ENCODE results near the gene NDEL1. TPM values are rescaled to one million over a fixed set of nuclear protein-coding genes. Genes with fewer than 3 reads are reported as not detected.

Gene NDEL1
- total and polyA plus RNA-seq, 5 donors from 2014 or later, result 45.6 to 240 (median 60.9) TPM

DNA sequence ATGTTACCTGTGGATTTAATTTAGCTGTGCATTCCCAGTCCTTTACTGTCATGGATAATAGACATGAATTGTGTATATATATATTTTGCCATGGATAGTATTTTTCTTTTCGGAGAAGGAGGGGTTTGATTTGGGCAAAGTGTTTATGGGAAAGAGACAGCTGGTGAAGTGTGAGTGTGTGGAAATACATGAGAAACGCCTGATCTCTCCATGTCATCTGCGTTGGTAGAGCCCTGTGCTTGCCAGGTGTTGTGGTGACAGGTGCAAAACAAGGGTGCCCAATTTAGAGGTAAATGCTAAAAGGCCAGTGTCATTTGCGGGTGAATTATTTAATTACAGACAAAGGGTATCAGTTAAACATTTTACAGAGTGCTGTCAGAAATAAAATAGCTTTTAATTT is 23.4 kb downstream of the NDEL1 start:
- no peaks in the 10 kb centered on the region for H3K4me1 ChIP-seq (ENCODE audit: control insufficient read depth, insufficient read depth, low read length, poor library complexity, severe bottlenecking)
- no peaks in the 10 kb centered on the region for H3K27me3 ChIP-seq (ENCODE audit: control insufficient read depth, insufficient read depth, low read length)
- no peaks in the 10 kb centered on the region for H3K27me3 Mint-ChIP-seq
- H3K27ac ChIP-seq (ENCODE audit: insufficient read depth, low read length, poor library complexity, severe bottlenecking), result no peak overlapping the region
- no peak overlapping the region for H3K4me3 Mint-ChIP-seq
- H3K9me3 ChIP-seq (ENCODE audit: control insufficient read depth in 2 of 2, low read length in 2 of 2), result no peaks in the 10 kb centered on the region
- H3K36me3 ChIP-seq (ENCODE audit: control insufficient read depth, insufficient read depth, low read length), result peaks cover 93% of the 10 kb centered on the region
- no peak for ATAC-seq (ENCODE audit: low read depth in 2 of 2)
- H3K9me3 Mint-ChIP-seq, result no peaks in the 10 kb centered on the region
- no peak for DNase-seq
- no peak overlapping the region for H3K27ac Mint-ChIP-seq
- H3K4me1 Mint-ChIP-seq, result peaks cover 17 to 29% (median 24%) of the 10 kb centered on the region in 4 donors
- peaks cover 59% of the 10 kb centered on the region for H3K36me3 Mint-ChIP-seq
- no peak overlapping the region for H3K4me3 ChIP-seq (ENCODE audit: low read depth, low read length)

- no peak overlapping the region for H3K4me3 Mint-ChIP-seq
- H3K4me3 ChIP-seq (ENCODE audit: low read depth, low read length), result no peak overlapping the region
- H3K4me1 ChIP-seq (ENCODE audit: control insufficient read depth, insufficient read depth, low read length, poor library complexity, severe bottlenecking), result no peaks in the 10 kb centered on the region
- peaks cover 59% of the 10 kb centered on the region for H3K36me3 Mint-ChIP-seq
- H3K4me1 Mint-ChIP-seq, result peaks cover 24 to 28% (median 25%) of the 10 kb centered on the region in 4 donors
- ATAC-seq (ENCODE audit: low read depth in 2 of 2) (no peak), DNase-seq (no peak)
- H3K27me3 ChIP-seq (ENCODE audit: control insufficient read depth, insufficient read depth, low read length), result no peaks in the 10 kb centered on the region
- no peaks in the 10 kb centered on the region for H3K27me3 Mint-ChIP-seq
- no peak overlapping the region for H3K27ac ChIP-seq (ENCODE audit: insufficient read depth, low read length, poor library complexity, severe bottlenecking)
- no peaks in the 10 kb centered on the region for H3K9me3 ChIP-seq (ENCODE audit: control insufficient read depth in 2 of 2, low read length in 2 of 2)
- H3K9me3 Mint-ChIP-seq, result no peaks in the 10 kb centered on the region
- no peak overlapping the region for H3K27ac Mint-ChIP-seq
- H3K36me3 ChIP-seq (ENCODE audit: control insufficient read depth, insufficient read depth, low read length), result peaks cover 93% of the 10 kb centered on the region
Measured at GRCh38 chr17:8459831-8460230, 24.1 kb downstream of the NDEL1 start.

DNA sequence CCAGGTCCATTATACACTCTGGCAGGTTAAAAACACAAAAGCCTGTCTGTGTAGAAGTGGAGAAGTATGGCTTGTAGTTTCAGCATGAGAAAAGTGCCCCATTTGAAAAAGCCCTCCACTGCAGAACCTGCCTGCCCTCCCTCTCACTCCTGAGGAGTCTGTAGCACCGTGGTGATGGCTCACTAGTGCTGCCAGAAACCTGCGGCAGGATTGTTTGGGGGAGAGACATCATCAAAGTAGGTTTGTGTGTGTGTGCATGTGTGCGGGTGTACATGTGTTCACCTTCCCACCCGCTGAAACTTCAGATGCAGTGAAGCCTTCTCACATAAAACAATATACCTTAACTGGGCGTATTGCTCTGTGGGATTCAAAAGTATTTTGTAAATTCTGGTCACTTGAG is 26.9 kb downstream of the NDEL1 start:
- ATAC-seq (ENCODE audit: low read depth in 2 of 2), result no peak
- Mint-ChIP-seq H3K4me1 (peaks cover 10 to 31% (median 20%) of the 10 kb centered on the region in 4 donors), H3K36me3 (peaks cover 48% of the 10 kb centered on the region), H3K4me3 (no peak overlapping the region), H3K27me3 (no peaks in the 10 kb centered on the region), H3K27ac (no peak overlapping the region), H3K9me3 (no peaks in the 10 kb centered on the region)
- Histone ChIP-seq H3K27me3 (ENCODE audit: control insufficient read depth, insufficient read depth, low read length) (no peaks in the 10 kb centered on the region), H3K9me3 (ENCODE audit: control insufficient read depth in 2 of 2, low read length in 2 of 2) (no peaks in the 10 kb centered on the region), H3K4me3 (ENCODE audit: low read depth, low read length) (no peak overlapping the region), H3K27ac (ENCODE audit: insufficient read depth, low read length, poor library complexity, severe bottlenecking) (no peak overlapping the region), H3K4me1 (ENCODE audit: control insufficient read depth, insufficient read depth, low read length, poor library complexity, severe bottlenecking) (no peaks in the 10 kb centered on the region), H3K36me3 (ENCODE audit: control insufficient read depth, insufficient read depth, low read length) (peaks cover 95% of the 10 kb centered on the region)
- no peak for DNase-seq

- Histone ChIP-seq H3K27me3 (ENCODE audit: control insufficient read depth, insufficient read depth, low read length) (no peaks in the 10 kb centered on the region), H3K9me3 (ENCODE audit: control insufficient read depth in 2 of 2, low read length in 2 of 2) (no peaks in the 10 kb centered on the region), H3K36me3 (ENCODE audit: control insufficient read depth, insufficient read depth, low read length) (peaks cover 95% of the 10 kb centered on the region), H3K4me1 (ENCODE audit: control insufficient read depth, insufficient read depth, low read length, poor library complexity, severe bottlenecking) (no peaks in the 10 kb centered on the region), H3K27ac (ENCODE audit: insufficient read depth, low read length, poor library complexity, severe bottlenecking) (no peak overlapping the region), H3K4me3 (ENCODE audit: low read depth, low read length) (no peak overlapping the region)
- Mint-ChIP-seq H3K36me3 (peaks cover 49% of the 10 kb centered on the region), H3K4me3 (no peak overlapping the region), H3K4me1 (peaks cover 10 to 29% (median 19%) of the 10 kb centered on the region in 4 donors), H3K9me3 (no peaks in the 10 kb centered on the region), H3K27ac (no peak overlapping the region), H3K27me3 (no peaks in the 10 kb centered on the region)
- no peak for DNase-seq
- ATAC-seq (ENCODE audit: low read depth in 2 of 2), result no peak
Measured at GRCh38 chr17:8463099-8463498, 27.4 kb downstream of the NDEL1 start.

DNA sequence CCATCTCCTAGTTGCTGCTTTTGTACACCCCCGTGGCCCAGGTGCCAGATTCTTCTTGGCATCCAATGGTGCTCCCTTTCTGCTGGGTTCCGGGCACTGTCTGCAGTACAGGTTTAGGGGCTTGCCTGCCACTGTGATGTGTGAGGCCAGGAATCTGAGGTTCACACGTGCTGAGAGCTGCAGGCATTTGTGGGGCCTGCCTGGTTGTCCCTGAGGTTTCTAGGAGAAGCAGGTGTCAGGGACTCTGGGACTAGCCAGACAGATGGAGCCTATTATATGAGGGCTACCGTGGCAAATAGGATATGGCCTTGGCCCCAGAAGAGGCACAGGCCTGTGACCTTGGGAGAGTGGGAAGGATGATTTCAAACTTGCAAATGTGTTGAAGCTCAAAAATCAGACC is 29.3 kb downstream of the NDEL1 start:
- peak overlapping the region in 1 of 3 donors; percentile 55 for H3K27ac Mint-ChIP-seq
- no peaks in the 10 kb centered on the region for H3K27me3 Mint-ChIP-seq
- H3K4me1 Mint-ChIP-seq, result peaks cover 10 to 26% (median 18%) of the 10 kb centered on the region in 4 donors
- ATAC-seq (ENCODE audit: low read depth in 2 of 2), result no peak
- DNase-seq, result no peak
- Histone ChIP-seq H3K36me3 (ENCODE audit: control insufficient read depth, insufficient read depth, low read length) (peaks cover 91% of the 10 kb centered on the region), H3K27me3 (ENCODE audit: control insufficient read depth, insufficient read depth, low read length) (no peaks in the 10 kb centered on the region), H3K27ac (ENCODE audit: insufficient read depth, low read length, poor library complexity, severe bottlenecking) (no peak overlapping the region), H3K4me1 (ENCODE audit: control insufficient read depth, insufficient read depth, low read length, poor library complexity, severe bottlenecking) (no peaks in the 10 kb centered on the region), H3K9me3 (ENCODE audit: control insufficient read depth in 2 of 2, low read length in 2 of 2) (no peaks in the 10 kb centered on the region), H3K4me3 (ENCODE audit: low read depth, low read length) (no peak overlapping the region)
- H3K9me3 Mint-ChIP-seq, result no peaks in the 10 kb centered on the region
- no peak overlapping the region for H3K4me3 Mint-ChIP-seq
- peaks cover 40% of the 10 kb centered on the region for H3K36me3 Mint-ChIP-seq

DNA sequence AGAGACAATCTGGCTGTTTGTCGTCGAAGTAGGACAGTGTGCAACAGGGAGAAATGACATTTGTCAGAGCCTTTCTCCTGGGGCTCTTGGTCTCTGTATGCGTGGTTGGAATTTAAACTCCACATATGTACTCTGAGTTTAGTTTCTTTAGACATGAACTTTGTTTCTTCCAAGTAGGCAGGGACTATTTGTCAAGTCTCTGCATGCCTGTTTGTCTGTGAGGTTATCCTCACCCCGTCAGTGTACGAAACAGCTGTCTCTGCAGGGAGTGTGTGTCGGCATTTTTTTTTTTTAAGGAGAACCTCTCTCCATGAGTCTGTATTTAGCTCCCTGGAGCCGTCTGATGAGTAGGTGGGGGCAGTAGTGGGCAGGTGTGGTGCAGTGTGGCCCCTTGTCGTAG is 29.7 kb downstream of the NDEL1 start:
- ATAC-seq (ENCODE audit: low read depth in 2 of 2), result no peak
- H3K27ac ChIP-seq (ENCODE audit: insufficient read depth, low read length, poor library complexity, severe bottlenecking), result no peak overlapping the region
- H3K9me3 ChIP-seq (ENCODE audit: control insufficient read depth in 2 of 2, low read length in 2 of 2), result no peaks in the 10 kb centered on the region
- no peak for DNase-seq
- peaks cover 91% of the 10 kb centered on the region for H3K36me3 ChIP-seq (ENCODE audit: control insufficient read depth, insufficient read depth, low read length)
- Mint-ChIP-seq H3K36me3 (peaks cover 38% of the 10 kb centered on the region), H3K27ac (peak overlapping the region in 1 of 3 donors; percentile 55), H3K4me1 (peaks cover 10 to 26% (median 18%) of the 10 kb centered on the region in 4 donors), H3K9me3 (no peaks in the 10 kb centered on the region), H3K27me3 (no peaks in the 10 kb centered on the region), H3K4me3 (no peak overlapping the region)
- no peaks in the 10 kb centered on the region for H3K27me3 ChIP-seq (ENCODE audit: control insufficient read depth, insufficient read depth, low read length)
- H3K4me3 ChIP-seq (ENCODE audit: low read depth, low read length), result no peak overlapping the region
- H3K4me1 ChIP-seq (ENCODE audit: control insufficient read depth, insufficient read depth, low read length, poor library complexity, severe bottlenecking), result no peaks in the 10 kb centered on the region

GRCh38 chr17:8465759-8466158 is 30.1 kb downstream of the NDEL1 start:
- no peak for DNase-seq
- H3K4me3 Mint-ChIP-seq, result no peak overlapping the region
- Histone ChIP-seq H3K4me1 (ENCODE audit: control insufficient read depth, insufficient read depth, low read length, poor library complexity, severe bottlenecking) (no peaks in the 10 kb centered on the region), H3K4me3 (ENCODE audit: low read depth, low read length) (no peak overlapping the region), H3K27ac (ENCODE audit: insufficient read depth, low read length, poor library complexity, severe bottlenecking) (no peak overlapping the region), H3K36me3 (ENCODE audit: control insufficient read depth, insufficient read depth, low read length) (peaks cover 89% of the 10 kb centered on the region), H3K9me3 (ENCODE audit: control insufficient read depth in 2 of 2, low read length in 2 of 2) (no peaks in the 10 kb centered on the region), H3K27me3 (ENCODE audit: control insufficient read depth, insufficient read depth, low read length) (no peaks in the 10 kb centered on the region)
- ATAC-seq (ENCODE audit: low read depth in 2 of 2), result no peak
- H3K27me3 Mint-ChIP-seq, result no peaks in the 10 kb centered on the region
- peaks cover 10 to 26% (median 18%) of the 10 kb centered on the region in 4 donors for H3K4me1 Mint-ChIP-seq
- H3K9me3 Mint-ChIP-seq, result no peaks in the 10 kb centered on the region
- peaks cover 38% of the 10 kb centered on the region for H3K36me3 Mint-ChIP-seq
- H3K27ac Mint-ChIP-seq, result peak overlapping the region in 1 of 3 donors; percentile 55

GRCh38 chr17:8466456-8466855 is 30.8 kb downstream of the NDEL1 start:
- H3K36me3 ChIP-seq (ENCODE audit: control insufficient read depth, insufficient read depth, low read length), result peaks cover 88% of the 10 kb centered on the region
- no peak overlapping the region for H3K27ac Mint-ChIP-seq
- no peaks in the 10 kb centered on the region for H3K9me3 Mint-ChIP-seq

More at GRCh38 chr17:8466456-8466855, 30.8 kb downstream of the NDEL1 start:
- H3K4me3 Mint-ChIP-seq, result no peak overlapping the region
- Histone ChIP-seq H3K27ac (ENCODE audit: insufficient read depth, low read length, poor library complexity, severe bottlenecking) (no peak overlapping the region), H3K27me3 (ENCODE audit: control insufficient read depth, insufficient read depth, low read length) (no peaks in the 10 kb centered on the region), H3K9me3 (ENCODE audit: control insufficient read depth in 2 of 2, low read length in 2 of 2) (no peaks in the 10 kb centered on the region), H3K4me3 (ENCODE audit: low read depth, low read length) (no peak overlapping the region), H3K4me1 (ENCODE audit: control insufficient read depth, insufficient read depth, low read length, poor library complexity, severe bottlenecking) (no peaks in the 10 kb centered on the region)
- H3K36me3 Mint-ChIP-seq, result peaks cover 37% of the 10 kb centered on the region
- no peak for DNase-seq
- no peaks in the 10 kb centered on the region for H3K27me3 Mint-ChIP-seq
- ATAC-seq (ENCODE audit: low read depth in 2 of 2), result no peak
- H3K4me1 Mint-ChIP-seq, result peaks cover 12 to 26% (median 17%) of the 10 kb centered on the region in 4 donors
